HG03159 (cell line): ENCODE results near the gene PDPR.
"Not testable (repeated sequence)": the region's sequence is repeated elsewhere in the genome, so short reads cannot be mapped to it uniquely, and the experiment has no call there.

ENCODE experiments used
- ATAC-seq: cut with Tn5 transposase; IDR thresholded peaks from one replicate; pipeline ENCODE4 v1.9.1; 2021; ENCODE audit warnings: mild to moderate bottlenecking, moderate library complexity; ENCODE audit not compliant: unreplicated experiment

PDPR gene

GRCh38 chr16:70160821-70161220 lies 46.7 kb downstream of the PDPR start:
- no peak for ATAC-seq

DNA sequence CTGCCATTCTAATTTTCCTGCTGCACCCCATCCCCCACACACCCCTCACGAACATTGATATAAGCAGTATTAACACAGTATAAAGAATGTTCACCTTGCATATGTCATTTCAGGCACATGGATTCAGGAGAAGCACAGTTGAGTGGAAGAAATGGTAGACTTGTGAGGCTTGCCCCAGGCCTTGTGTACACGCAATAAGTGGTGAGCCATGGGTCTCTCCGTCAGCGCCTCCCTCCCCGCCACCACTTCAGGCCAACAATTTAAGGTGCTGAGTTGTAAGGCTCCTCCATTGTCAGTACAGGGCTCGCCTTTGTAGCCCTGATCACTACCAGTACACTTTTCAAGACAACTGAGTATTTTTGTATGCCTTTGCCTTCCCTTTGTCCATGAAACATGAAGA lies 47.2 kb downstream of the PDPR start:
- no peak for ATAC-seq

GRCh38 chr16:70162041-70162451 lies 47.9 kb downstream of the PDPR start:
- no peak for ATAC-seq

DNA sequence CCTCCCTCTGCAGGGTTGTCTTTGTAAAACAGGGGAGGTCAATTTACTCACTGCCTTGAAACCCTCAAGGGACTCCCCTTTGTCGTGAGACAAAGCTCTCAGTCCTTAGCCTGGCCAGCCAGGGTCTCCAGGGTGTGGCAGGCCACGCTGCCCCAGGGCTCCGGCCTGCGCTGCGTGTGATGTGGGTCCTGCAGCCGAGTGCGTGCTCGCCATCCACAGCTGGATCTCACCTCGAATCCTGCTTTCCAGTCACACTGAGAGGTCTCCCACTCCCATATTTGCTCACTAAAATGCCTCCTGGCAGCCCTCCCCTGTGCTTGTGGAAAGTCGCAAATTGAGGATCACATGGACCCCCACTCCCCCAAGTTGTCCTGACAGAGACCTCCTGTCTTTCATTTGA lies 49.5 kb downstream of the PDPR start:
- no peak for ATAC-seq

DNA sequence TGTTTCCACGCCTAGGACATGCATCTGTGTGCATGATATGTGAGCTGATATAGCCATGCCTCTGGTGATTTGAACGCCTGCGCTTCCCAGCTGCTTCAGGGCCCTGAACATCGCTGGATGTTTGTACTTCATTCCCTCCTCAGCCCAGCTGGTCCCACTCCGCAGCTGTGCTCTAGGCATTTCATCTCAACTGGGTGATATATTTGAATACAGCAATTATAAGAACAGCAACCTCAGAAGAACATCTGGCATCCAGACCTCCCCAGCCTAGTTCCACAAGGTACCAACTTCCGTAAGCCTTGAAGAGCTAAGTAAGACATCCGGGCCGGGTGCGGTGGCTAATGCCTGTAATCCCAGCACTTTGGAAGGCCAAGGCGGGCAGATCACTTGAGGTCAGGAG lies 52.6 kb downstream of the PDPR start:
- not testable (repeated sequence) for ATAC-seq

DNA sequence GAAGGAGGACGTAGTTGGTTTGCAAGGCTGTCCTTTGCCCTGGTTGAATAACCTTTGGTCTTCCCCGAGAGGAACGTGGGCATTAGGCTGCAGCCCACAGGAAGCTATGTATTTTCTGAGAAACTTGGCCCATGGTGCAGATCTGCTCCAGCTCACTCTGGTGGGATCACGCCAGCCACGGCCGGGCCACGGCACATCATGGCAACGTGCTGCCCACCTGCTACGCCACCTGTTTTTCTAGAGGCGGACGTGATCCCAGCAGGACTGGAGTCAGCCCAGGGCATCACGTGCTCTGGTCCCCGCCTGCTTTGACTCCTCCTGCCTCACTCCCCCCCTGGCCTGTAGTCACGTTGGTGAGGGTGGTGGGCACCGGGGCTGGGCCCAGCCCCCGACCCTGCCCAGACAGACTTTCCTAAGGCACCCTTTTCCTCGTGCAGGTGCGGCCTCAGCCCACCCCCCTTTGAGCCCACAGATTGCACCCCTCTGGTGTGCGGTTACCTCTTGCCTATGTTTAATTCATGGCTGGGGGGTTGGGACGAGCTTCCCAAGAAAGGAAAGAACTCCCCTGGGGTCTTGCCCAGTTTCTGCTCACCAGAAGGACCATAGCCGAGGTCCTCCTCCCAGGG lies 59.2 kb downstream of the PDPR start, which contains the start of gene CLEC18C:
Gene CLEC18C, plus strand, starts transcription at position 576 of the 626 bp plus-strand sequence. CDS start 492 bp downstream, outside the sequence.
- not testable (repeated sequence) for ATAC-seq

DNA sequence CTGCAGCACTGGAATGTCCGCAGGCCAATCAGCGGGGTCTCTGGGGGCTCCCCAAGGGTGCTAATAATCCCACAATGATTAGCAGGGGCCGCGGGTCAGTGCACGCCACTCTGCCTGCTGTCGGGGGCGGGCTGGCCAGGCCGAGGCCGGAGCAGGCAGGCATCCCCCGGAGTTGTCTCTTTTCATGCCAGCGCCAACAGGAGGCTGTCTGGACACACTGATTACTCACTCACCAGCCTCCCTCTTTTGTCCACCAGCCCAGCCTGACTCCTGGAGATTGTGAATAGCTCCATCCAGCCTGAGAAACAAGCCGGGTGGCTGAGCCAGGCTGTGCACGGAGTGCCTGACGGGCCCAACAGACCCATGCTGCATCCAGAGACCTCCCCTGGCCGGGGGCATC lies 59.8 kb downstream of the PDPR start:
- not testable (repeated sequence) for ATAC-seq

DNA sequence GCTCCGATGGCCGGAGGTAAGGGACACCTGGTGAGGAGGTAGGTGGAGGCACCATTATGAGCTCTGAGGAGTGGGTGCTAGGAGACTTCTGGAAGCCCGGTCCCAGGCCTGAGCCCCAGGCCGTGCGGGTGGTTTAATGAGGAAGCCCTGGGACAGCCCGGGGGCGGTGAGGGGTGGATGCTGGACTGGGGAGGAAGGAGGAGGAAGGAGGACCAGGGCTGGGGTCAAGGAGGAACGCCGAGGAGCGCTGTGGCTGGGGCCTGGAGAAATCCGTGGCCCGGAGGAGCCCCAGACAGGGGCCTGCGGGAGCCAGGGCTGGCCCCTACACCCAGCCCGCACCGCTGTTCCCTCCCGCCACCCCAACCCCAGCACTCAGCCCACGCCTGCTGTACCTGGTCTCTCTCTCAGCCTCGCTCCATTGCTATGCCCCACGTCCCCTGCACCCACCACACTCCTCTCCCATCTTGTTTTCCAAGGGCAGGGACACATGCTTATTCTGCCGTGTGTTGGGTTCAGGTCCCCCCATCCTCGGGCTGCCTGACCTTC lies 60.3 kb downstream of the PDPR start:
- ATAC-seq: not testable (repeated sequence)

GRCh38 chr16:70187858-70188607 lies 73.9 kb downstream of the PDPR start:
- ATAC-seq: not testable (repeated sequence)

GRCh38 chr16:70188608-70188915 lies 74.4 kb downstream of the PDPR start:
- not testable (repeated sequence) for ATAC-seq

DNA sequence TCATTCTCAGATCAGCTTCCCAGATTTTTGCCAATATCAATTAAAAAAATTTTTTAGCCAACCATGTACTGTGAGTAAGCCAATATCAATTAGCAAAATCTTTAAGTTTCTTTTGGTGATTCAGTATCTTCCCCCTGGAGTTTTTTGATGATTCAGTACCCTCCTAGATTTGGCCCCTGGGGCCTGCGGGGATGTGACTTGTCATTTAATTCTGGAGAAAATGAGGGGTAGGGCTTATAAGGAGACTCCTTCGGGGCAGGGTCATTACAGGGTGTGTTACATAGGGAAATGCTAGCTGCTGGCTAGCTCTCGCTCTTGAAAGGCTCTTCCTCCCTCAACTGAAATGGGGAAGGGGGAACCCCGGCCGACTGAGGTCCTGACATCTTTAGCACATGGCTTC lies 76.4 kb downstream of the PDPR start:
- not testable (repeated sequence) for ATAC-seq

- ATAC-seq: not testable (repeated sequence)
Measured at GRCh38 chr16:70196683-70197300, 82.7 kb downstream of the PDPR start.

GRCh38 chr16:70197611-70198010 lies 83.5 kb downstream of the PDPR start:
- ATAC-seq: not testable (repeated sequence)

GRCh38 chr16:70198230-70198629 lies 84.1 kb downstream of the PDPR start:
- not testable (repeated sequence) for ATAC-seq

DNA sequence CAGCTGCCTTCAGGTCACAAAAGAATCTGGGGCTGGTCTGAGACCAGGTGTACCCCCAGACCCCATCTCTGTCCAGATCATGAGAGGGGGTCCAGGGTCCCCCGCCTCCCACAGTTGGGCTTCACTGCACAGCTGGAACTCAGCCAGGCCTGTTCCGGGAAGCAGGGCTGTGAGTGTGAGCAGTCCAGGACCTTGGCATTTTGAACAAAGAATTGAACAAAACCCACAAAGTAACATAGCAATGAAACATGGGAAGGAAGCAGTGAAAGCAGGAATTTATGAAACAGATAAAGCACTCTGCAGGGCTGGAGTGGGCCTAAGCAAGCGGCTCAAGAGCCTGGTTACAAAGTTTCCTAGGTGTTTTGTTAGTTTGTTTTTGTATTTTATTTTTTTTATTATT lies 84.5 kb downstream of the PDPR start:
- not testable (repeated sequence) for ATAC-seq

- ATAC-seq: not testable (repeated sequence)
Measured at GRCh38 chr16:70199170-70199569, 85.0 kb downstream of the PDPR start.

GRCh38 chr16:70200063-70200462 lies 85.9 kb downstream of the PDPR start:
- not testable (repeated sequence) for ATAC-seq

DNA sequence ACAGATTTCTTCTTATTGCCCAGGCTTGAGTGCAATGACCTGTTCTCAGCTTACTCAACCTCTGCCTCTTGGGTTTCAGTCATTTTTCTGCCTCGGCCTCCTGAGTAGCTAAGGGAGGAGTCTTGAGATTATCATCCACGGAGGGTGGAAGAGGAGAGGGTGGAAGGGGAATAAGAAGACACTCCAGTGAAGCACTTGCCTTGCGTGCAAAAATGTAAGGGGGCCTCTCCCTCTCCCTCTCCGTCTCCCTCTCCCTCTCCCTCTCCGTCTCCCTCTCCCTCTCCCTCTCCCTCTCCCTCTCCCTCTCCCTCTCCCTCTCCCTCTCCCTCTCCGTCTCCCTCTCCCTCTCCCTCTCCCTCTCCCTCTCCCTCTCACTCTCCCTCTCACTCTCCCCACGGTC lies 89.4 kb downstream of the PDPR start:
- not testable (repeated sequence) for ATAC-seq

- ATAC-seq: not testable (repeated sequence)
Measured at GRCh38 chr16:70204010-70204409, 89.9 kb downstream of the PDPR start.

GRCh38 chr16:70204668-70205405 lies 90.7 kb downstream of the PDPR start:
- not testable (repeated sequence) for ATAC-seq

GRCh38 chr16:70206382-70206781 lies 92.2 kb downstream of the PDPR start:
- not testable (repeated sequence) for ATAC-seq
